ENCODE measurements around the gene OTUD5. TPM values are rescaled to one million over a fixed set of nuclear protein-coding genes. Genes with fewer than 3 reads are reported as not detected.

OTUD5 gene
- polyA plus RNA-seq, 2 of the 4 experiments (the other 2 are of a cell fraction), result 45.9 to 57.7 TPM

- TF ChIP-seq TP53 (CRISPR knock-in tag; IDR thresholded peaks at IDR 0.05) (no peak), EHF (CRISPR knock-in tag; IDR thresholded peaks at IDR 0.05) (no peak), ZSCAN20 (CRISPR knock-in tag; IDR thresholded peaks at IDR 0.05) (no peak), PBX3 (IDR thresholded peaks at IDR 0.05) (no peak), HMGXB4 (CRISPR knock-in tag; IDR thresholded peaks at IDR 0.05; ENCODE audit: borderline replicate concordance) (no peak)
These were observed 33.6 kb downstream of the OTUD5 start (continued) for GRCh38 chrX:48923771-48924170.

DNA sequence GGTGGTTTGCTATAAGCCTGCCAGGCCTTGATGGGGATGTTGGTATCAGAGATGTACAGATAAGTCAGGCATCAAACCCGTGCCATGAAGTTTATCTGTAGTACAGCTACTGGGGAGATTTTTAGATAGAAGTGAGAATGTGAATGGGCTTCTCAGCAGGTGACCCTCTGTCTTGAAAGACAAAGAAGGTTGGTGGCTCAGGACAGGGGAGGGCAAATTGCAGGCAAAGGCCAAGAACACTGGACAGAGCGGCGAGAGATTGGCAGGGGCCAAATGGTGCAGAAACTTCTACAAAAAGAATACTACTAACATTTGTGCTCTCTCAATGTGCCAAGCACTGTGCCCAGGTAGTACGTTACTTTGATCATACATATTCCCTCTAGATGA is 36.7 kb downstream of the OTUD5 start:
- peaks cover 13% of the 10 kb centered on the region for H3K4me1 ChIP-seq
- ATAC-seq, result no peak
- POLR2A ChIA-PET, result interaction anchor here (1.3 kb wide), 1 partner anchor 23 kb away, joined by 3 read pairs; the partner anchor contains the start of genes PQBP1 and TIMM17B

GRCh38 chrX:48919947-48920717 is 37.3 kb downstream of the OTUD5 start:
- Histone ChIP-seq H3K4me2 (no peak overlapping the region), H3K4me1 (peaks cover 13% of the 10 kb centered on the region), H3K27ac (no peak overlapping the region), H3K4me3 (no peak overlapping the region), H3K9me3 (no peaks in the 10 kb centered on the region)
- ChIA-PET CTCF (no interaction called here), POLR2A (interaction anchor here (1.3 kb wide), 1 partner anchor 23 kb away, joined by 3 read pairs; the partner anchor contains the start of genes PQBP1 and TIMM17B)
- peak; percentile 56 for FAIRE-seq
- 69% methylated on average over 8 of the region's 8 CpGs for WGBS (ENCODE audit: missing lambda C conversion rate)
- no peak for DNase-seq (ENCODE audit: low read depth in 1 of 2, low spot score in 1 of 2)
- no peak for ATAC-seq
- TF ChIP-seq ESRRA (IDR thresholded peaks at IDR 0.05; ENCODE audit: borderline replicate concordance, low read length) (no peak), ATOH8 (CRISPR knock-in tag; IDR thresholded peaks at IDR 0.05; ENCODE audit: low read depth) (no peak), KDM5A (IDR thresholded peaks at IDR 0.05) (no peak), EHMT2 (IDR thresholded peaks at IDR 0.05; ENCODE audit: low read depth) (no peak), JUN (IDR thresholded peaks at IDR 0.05) (no peak), HDAC2 (IDR thresholded peaks at IDR 0.05) (no peak), NFE2L2 (conservative IDR thresholded peaks at IDR 0.05; ENCODE audit: low read length) (no peak), FOSB (CRISPR knock-in tag; IDR thresholded peaks at IDR 0.05) (no peak), E2F6 (IDR thresholded peaks at IDR 0.05; ENCODE audit: borderline replicate concordance, low read depth) (no peak), HES2 (IDR thresholded peaks at IDR 0.05) (no peak), RARB (CRISPR knock-in tag; IDR thresholded peaks at IDR 0.05) (no peak), HEYL (CRISPR knock-in tag; IDR thresholded peaks at IDR 0.05) (no peak), TFCP2L1 (CRISPR knock-in tag; IDR thresholded peaks at IDR 0.05) (no peak), EHF (CRISPR knock-in tag; IDR thresholded peaks at IDR 0.05) (no peak)

More for the DNA sequence above, 36.7 kb downstream of the OTUD5 start:
- no peak for FAIRE-seq
- Histone ChIP-seq H3K27ac (no peak overlapping the region), H3K4me2 (no peak overlapping the region), H3K9me3 (no peaks in the 10 kb centered on the region), H3K4me3 (no peak overlapping the region)
- TF ChIP-seq NPAS2 (CRISPR knock-in tag; IDR thresholded peaks at IDR 0.05; ENCODE audit: borderline replicate concordance) (no peak), POLR2AphosphoS2 (conservative IDR thresholded peaks at IDR 0.05; ENCODE audit: low read length) (no peak), ZFP36 (IDR thresholded peaks at IDR 0.05; ENCODE audit: borderline replicate concordance, partially characterized antibody) (no peak), SREBF2 (IDR thresholded peaks at IDR 0.05) (no peak), JUNB (IDR thresholded peaks at IDR 0.05) (no peak), ATOH8 (CRISPR knock-in tag; IDR thresholded peaks at IDR 0.05; ENCODE audit: low read depth) (no peak), HMGXB4 (CRISPR knock-in tag; IDR thresholded peaks at IDR 0.05; ENCODE audit: borderline replicate concordance) (no peak)
- WGBS (ENCODE audit: missing lambda C conversion rate), result 89% methylated on average over 4 of the region's 4 CpGs
- DNase-seq (ENCODE audit: low read depth in 1 of 2, low spot score in 1 of 2), result no peak
- CTCF ChIA-PET, result no interaction called here

All from A549 (cell line).